GM21786 (cell line): ENCODE data around the gene GOLGB1.
A peak's percentile ranks its signal among the peaks of the same experiment; 100 is the strongest.
"Not testable (repeated sequence)": the region's sequence is repeated elsewhere in the genome, so short reads cannot be mapped to it uniquely, and the experiment has no call there.

Experiments used
- ATAC-seq: cut with Tn5 transposase; IDR thresholded peaks from one replicate; pipeline ENCODE4 v1.9.1; 2021; ENCODE audit not compliant: unreplicated experiment

GOLGB1 gene, protein sequence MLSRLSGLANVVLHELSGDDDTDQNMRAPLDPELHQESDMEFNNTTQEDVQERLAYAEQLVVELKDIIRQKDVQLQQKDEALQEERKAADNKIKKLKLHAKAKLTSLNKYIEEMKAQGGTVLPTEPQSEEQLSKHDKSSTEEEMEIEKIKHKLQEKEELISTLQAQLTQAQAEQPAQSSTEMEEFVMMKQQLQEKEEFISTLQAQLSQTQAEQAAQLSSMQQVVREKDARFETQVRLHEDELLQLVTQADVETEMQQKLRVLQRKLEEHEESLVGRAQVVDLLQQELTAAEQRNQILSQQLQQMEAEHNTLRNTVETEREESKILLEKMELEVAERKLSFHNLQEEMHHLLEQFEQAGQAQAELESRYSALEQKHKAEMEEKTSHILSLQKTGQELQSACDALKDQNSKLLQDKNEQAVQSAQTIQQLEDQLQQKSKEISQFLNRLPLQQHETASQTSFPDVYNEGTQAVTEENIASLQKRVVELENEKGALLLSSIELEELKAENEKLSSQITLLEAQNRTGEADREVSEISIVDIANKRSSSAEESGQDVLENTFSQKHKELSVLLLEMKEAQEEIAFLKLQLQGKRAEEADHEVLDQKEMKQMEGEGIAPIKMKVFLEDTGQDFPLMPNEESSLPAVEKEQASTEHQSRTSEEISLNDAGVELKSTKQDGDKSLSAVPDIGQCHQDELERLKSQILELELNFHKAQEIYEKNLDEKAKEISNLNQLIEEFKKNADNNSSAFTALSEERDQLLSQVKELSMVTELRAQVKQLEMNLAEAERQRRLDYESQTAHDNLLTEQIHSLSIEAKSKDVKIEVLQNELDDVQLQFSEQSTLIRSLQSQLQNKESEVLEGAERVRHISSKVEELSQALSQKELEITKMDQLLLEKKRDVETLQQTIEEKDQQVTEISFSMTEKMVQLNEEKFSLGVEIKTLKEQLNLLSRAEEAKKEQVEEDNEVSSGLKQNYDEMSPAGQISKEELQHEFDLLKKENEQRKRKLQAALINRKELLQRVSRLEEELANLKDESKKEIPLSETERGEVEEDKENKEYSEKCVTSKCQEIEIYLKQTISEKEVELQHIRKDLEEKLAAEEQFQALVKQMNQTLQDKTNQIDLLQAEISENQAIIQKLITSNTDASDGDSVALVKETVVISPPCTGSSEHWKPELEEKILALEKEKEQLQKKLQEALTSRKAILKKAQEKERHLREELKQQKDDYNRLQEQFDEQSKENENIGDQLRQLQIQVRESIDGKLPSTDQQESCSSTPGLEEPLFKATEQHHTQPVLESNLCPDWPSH (N-terminal part only)

DNA sequence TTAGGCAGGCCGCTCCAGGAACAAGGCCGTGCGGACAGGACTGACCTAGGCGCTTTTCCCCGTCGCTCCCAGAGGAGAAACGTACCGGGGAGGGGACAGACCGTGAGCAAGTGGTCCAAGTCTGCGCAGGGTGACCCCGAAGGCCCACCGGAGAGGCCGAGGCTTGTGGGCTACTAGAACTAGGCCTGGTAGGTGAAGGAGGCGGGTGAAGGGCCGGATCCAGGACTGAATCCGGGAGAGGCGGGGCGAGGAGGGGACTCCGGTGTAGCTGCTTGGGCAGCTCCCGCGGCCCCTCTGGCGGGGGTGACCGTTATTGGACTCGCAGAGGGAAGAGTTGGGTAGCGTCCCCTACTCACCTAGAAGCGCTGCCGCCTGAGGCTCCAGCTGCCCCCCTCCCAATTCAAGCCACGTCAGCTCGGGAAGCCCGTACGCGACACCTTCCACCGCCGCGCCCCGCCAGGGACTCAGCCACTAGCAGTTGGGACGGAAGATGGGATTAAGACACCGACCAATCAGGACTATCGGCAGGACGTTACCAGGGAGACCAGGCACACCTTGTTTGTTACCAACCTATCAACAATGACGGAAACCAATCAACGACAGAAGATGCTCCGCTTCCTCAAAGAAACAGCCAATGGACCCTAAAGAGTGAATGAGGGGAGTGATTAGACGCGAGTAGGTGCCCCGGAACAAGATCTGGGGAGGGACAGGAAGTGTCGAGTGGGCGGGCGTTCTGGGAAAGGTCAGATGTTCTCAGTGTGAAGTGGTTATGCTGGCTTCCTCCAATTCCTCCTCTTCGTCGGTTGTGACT, at the start of gene GOLGB1:
Gene GOLGB1, minus strand, starts transcription at position 466 of the 811 bp plus-strand sequence. CDS start 18,770 bp downstream, outside the sequence.
- peak; percentile 97 for ATAC-seq

DNA sequence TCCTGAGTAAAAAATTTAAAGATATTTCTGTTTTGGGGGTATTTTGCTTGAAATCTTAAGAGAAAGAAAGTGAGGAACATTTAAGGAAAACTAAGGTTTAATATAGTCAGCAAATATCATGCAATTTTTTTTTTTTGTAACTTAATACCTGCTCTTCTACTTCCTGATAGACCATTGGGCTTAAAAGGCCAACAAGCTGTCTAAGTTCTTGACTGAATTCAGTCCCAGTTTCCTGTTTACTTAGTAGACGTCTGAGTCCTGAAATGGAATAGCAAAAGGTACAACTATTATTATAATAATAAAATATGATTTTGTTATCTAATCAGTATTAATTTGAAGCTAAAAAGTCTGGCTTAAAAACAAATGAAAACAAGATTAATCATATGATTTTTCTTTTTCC, 47.4 kb upstream of the GOLGB1 start:
- ATAC-seq: no peak

DNA sequence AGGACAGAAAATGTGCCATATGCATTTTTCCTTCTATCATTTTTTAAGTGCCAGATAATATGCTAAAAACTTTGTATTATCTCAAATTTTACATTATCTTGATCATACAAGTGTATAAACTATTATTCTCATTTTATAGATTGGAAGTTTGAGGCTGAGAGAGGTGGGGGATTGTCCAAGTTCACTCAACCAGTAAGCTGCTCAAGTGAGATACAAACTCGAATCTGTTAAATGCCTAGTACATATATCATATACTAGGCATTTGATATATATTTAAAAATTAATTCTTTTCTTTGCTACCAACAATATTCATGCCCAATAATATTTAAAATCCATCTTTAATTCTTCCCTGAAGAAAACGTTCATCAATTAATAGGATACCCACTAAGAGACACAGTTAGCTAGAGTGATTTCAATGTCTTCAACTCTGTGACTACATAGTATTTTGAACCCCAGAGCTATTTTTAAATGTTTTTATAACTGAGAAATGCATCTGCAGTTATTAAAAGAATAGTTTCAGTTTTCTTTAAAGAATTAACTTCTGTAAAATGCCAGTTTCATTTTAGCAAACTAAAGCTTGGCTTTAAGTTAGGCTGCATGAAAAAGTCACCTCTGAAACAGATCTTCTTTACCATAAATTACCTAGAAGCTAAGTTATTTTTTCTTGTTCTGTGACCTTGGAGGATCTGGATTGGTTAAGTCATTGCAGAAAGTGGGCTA, 44.9 kb upstream of the GOLGB1 start:
- ATAC-seq: no peak

DNA sequence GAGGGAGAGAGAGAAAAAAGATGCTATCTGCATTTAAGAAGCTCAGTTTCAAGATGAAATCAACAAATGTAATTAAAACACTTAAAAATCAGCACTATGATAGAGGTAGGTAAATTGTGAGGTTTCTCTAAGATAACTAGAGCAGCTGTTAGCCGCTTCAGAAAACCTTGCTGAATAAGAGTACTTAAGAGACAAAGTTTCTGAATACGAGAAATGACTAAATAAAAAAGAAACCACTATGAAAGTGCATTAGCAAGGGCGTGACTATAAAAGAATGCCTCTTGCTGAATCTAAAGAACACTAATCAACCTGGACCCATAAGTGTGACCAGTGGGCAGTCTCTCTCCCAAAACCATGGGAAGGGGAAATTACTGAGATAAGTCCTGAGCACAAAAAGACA, 43.5 kb upstream of the GOLGB1 start:
- no peak for ATAC-seq

DNA sequence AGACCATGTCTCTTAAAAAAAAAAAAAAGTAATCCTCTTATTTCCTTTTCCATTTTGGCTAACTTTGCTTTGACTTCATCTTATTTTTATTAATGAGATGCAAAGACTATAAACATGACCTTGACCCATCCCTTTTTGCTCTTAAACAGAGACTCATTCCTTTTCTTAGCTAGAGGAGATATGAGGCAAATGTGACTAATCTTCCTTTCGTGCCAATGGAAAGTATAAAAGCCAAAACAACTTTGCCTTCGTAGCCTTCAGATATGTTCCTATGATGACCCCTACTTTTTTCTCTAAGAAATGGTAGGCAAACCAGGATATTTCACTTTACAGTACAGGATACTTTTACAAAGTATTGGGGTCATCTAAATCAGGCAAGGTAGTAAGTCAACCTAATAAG, 36.9 kb upstream of the GOLGB1 start:
- ATAC-seq: no peak

DNA sequence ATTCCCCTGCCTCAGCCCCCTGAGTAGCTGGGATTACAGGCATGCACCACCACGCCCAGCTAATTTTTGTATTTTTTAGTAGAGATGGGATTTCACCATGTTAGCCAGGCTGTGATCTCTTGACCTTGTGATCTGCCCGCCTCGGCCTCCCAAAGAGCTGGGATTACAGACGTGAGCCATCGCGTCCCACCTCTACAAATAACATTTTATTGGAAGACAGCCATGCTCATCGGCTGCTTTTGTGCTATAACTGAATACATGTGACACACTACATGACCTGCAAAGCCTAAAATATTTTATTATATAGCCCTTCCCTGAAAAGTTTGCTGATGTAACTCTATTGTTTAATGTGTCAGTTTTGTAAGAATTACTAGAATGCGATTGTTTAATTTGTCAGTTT, 33.2 kb upstream of the GOLGB1 start:
- ATAC-seq: not testable (repeated sequence)

DNA sequence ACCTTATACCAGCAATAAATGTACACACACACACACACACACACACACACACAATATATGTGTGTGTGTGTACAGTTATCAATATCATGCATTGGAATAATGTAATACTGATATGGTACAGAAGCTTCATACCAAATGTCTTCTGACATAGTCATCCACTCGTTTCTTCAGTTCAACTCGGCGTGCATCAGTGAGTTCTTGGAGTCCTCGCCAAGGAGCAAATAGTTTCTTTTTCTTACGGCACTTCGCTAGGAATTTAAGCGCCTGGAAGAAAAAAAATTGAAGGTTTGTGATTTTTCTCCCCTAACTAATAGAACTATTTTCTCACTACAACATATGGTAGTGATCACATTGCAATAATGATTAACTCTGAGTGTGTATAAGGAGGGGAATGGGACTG, 32.1 kb upstream of the GOLGB1 start:
- ATAC-seq: no peak

DNA sequence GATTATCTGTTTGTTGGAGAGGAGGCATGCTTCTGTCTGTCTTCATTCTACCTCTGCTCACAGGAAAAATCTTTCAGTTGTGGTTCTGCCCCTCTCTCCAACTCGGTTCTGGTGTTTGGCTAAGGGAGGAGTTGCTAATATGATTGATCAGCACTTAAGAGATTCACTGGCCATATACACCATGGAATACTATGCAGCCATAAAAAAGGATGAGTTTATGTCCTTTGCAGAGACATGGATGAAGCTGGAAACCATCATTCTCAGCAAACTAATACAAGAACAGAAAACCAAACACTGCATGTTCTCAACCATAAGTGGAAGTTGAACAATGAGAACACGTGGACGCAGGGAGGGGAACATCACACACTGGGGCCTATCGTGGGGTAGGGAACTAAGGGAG, 25.6 kb upstream of the GOLGB1 start:
- not testable (repeated sequence) for ATAC-seq

DNA sequence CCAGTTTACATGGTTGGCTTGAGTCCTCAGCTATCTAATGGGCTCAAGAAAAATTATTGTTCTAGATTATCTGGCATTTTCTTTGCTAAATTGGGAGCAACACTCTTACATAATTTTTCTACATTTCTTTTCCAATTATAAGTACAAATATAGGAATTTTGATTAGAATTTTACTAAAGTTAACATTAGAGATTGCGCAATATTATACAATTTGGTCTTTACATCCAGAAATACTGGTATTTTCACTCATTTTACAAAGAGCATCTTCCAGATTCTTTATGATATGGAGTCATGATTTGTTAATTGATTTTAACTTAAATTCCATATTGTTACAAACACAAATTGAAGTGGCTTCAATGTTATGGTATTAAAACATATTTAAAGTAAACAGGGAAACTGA, 19.7 kb upstream of the GOLGB1 start:
- ATAC-seq: no peak

DNA sequence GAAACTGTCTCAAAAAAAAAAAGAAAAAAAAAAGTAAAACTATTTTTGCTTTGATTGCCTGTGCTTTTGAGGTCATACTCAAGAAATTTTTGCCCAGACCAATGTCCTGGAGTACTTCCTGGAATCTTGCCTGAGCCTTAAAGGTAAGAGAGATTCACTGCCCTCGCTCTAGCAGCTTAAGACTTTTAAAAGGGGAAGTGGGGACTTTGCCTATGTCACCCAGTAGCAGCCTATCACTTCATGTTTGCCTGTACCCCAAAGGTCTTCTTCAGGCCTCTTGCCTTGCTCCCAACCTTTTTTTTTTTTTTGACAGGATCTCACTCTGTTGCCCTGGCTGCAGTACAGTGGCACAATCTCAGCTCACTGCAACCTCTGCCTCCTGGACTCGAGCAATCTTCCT, 18.9 kb upstream of the GOLGB1 start:
- no peak for ATAC-seq

DNA sequence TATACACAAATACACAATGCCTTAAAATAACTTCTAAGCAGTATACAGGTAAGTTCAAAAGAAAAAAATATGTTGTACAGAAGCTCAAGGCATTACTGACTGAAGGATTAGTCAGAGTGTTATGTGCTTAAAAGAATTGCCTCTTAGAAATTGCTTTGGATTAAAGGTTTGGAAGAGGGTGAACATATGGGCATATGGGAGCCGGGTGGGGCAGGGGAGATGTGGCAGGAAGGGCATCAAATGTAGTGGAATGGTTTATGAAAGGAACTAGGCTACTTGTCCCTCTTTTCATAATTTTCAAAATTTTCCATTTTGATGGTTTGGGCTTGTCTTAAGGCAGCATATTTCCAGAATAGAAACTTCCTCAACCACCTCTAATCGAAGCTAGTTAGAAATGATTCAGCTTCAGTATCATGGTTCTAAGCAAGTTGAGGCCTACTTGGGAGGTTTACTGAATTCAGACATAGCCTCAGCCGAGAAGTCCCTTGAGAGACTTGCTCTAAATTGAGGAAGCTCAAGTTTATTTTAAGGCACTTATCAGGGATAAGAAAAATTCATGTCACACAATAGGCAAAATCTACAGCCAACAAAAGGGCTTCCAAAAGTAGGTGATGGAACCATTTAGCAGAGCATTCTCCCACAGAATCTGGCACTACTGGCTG, 10.1 kb upstream of the GOLGB1 start:
- no peak for ATAC-seq

DNA sequence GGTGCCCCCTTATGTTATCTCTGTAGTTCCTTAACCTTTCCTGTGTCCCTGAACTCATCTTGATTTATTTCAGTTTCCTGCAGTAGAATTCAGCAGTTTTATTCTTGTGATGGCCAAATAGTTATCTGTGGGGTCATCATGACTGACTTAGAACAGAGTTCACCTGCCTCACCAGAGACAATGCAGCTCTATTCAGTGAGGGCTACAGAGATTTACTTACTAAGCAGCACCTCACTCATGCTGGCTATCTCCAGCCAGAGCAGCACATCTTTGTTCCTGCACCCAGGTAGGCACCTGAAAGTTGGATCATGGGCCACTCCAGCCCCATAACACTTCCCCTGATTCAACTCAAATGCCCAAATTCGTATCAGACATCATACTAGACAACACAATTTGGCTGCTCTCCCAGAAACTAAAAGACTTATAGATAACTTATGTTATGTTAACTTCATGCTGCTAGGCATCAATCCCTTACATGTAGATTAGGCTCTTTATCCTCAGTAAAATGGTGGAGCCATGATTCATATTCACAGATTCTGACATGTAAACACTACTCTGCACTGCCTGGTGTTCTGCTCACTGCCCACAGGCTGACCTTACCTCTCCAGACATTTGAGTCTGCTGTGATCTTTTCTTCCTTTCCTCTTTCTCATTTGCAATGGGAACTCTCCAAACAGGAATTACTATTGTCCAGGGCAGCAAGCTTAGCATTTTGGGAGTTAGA, 9.3 kb upstream of the GOLGB1 start:
- no peak for ATAC-seq

DNA sequence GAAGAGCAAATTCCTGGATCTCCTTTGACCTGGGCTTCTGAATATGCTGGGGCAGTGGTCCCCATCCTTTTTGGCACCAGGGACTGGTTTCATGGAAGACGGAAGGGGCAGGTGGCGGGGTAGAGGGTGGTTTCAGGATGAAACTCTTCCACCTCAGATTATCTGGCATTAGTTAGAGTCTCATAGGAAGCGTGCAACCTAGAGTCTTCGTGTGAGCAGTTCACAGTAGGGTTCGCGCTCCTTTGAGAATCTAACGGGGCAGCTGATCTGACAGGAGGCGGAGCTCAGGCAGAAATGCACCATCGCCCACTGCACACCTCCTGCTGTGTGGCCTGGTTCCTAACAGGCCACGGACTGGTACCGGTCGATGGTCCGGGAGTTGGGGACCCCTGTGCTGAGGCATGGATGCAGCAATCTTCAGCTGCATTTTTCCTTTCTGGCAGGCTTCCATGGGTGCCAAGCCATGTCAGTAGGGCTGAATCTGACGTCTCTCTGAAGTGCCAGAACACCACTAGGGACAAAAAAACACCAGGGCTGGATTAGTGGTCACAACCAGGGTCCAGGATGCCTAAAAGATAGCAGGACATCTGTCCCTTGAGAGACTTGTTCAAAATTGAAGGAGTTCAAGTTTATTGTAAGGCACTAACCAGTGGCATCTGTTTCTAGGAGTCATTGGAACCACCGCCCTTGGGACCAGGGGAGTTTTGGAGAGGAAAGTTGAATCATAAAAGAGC, 8.4 kb upstream of the GOLGB1 start:
- ATAC-seq: no peak

DNA sequence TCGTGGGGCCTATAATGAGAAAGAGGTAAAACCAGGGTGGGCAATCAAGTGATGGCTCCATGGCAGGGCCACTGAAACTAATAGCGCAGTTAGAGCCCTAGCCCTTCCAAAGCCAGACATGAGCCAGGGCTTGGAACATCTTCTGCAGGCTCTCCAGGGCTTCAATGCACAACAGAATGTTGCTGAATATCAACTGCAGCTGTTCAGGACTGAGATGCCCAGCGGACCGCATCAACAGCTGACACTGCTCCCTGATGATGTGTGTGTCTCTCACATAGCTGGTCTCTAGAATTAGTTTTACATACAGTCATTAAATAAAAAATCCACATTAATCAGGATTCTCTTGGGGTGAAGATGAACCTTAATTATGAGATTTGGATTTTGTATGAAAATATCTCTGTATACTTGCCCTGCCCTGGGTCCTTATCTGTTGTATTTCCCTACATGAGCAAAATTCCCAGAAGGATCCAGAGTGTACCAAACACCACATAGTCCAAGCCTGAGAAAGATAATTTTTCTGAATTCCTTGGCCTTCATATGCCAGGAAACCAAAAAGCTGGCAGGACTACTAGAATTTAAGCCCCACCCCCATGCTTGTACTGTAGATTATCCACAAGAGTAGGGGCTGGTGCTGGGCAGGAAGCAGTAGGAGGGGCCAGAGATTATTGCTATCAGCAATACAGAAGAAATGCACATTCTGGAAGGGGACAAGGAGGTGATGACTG, 7.7 kb upstream of the GOLGB1 start:
- no peak for ATAC-seq

DNA sequence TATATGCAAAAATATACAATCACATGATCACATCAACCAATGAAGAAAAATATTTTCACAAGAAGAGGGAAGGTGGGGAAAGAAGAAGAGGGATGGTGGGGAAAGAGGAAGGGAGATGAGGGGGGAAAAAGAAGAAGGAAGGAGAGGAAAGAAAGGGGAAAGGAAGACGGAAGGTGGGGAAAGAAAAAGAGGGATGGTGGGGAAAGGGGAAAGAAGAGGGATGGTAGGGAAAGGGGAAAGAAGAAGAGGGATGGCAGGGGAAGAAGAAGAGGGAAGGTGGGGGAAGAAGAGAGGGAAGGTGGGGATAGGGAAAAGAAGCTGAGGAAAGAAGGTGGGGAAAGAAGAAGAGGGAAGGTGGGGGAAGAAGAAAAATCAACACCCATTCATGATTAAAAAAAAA, 3.2 kb upstream of the GOLGB1 start:
- ATAC-seq: no peak

DNA sequence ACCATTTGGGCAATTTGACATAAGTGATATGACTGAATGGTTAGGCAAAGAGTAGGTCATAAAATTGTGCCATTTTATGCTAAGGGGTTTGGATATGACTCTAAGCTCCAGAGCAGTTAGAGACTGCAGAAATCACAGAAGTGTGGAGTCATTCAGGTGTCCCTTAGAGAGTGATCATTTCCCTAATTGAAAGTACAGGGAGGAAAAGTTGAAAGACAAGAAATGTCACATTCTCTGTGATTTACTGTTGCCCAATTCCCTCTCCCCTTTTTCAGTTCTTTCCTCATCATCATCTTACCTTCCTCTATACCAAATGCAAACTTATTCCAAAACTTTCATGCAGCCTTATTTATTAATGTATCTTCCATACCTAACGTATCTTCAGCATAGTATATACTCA, 2.7 kb upstream of the GOLGB1 start:
- ATAC-seq: no peak

DNA sequence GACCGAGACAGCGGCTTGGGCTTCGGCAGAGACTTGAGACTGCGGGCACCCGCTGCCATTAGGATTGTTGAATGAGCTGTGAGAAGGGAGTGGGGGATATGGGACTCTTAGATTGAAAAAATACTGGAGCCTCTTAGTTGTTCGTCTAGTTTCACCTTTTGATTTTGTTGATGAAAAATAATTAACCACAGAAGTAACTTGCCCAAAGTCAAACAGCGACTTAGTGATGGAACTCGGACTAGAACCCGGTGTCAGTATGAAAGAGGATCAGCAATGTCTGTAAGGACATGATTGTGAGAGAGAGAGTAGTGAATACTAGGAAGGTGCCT, 510 bp upstream of the GOLGB1 start:
- no peak for ATAC-seq
